GM21529 (cell line): ENCODE results near the gene PDCD1LG2.

Source experiments
- ATAC-seq: cut with Tn5 transposase; IDR thresholded peaks from one replicate; pipeline ENCODE4 v1.9.1; 2021; ENCODE audit not compliant: unreplicated experiment

PDCD1LG2 gene

DNA sequence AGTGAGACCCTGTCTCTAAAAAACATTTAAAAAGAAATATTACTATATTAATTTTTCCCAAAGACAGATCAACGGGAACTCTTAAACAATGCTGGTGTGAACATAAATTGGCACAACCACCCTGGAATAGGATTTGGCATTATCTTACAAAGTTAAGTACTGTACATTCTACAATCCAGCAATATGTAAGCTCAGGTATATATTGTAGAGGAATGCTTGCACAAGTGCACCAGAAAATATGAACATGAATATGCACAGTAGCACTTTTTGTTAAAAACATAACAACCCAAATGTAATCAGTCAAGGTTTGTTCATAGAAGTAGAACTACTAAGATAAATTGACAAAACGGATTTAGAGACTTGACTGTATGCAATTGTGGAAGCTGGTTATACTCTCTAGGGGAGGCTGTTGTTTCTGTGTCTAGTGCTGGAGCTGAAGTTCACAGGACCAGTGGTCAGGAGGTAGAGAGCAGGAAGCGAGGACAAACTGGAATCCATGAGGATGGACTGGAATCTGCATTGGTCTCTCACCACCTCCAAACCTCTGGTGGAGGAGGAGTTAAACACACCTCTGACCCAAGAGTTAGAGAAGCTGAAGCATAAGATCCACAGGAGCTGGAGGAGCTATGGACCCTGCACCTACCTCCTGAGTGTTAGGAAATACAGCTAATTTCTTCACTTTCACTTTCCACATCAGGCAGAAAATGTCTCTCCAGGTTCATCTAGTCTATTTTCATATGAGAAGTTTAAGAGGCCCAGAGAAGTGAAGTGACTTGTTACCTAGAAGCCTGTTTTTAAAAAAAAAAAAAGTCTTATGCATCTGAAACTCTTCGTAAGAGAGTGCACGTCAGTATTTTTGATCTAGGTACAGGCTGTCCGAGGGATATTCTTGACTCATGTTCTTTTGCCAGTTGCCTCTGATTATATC, 98.2 kb downstream of the PDCD1LG2 start:
- peak; percentile 69 for ATAC-seq

DNA sequence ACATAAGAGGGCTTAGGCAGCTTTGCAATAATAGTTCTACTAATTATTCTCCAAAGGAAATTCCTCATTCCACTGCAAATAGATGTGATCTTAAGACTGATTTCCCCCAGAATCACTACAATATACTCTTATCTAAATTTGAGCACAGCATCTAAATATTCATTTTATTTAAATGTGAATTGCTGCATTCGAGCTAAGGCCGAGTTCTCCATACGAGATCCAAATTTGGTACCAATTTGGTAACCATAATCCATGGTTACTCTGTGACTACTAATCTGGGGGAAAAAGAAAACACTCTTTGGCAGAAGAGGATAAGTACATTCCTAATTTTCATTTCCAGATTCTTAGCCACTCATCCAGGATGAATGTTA, 98.9 kb downstream of the PDCD1LG2 start:
- ATAC-seq = no peak

DNA sequence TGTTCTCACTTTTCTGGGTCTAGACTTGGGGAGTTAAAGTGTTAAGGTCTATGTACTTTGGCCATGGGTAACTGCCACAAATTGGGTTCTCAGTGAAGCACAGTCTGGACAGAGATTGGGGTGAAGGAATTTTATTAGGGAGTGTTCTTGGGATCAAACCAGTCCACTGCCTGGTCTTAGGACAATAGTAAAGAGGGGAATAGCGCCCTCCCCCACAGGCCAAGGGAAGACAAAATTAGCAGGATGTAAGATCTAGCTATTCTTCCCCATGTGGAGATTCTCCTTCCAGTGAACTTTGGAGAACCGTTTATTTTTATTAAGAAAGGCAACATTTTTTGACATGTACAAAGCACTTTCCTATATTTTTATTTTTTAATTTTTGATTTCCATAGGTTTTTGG, 100.2 kb downstream of the PDCD1LG2 start:
- ATAC-seq = no peak

DNA sequence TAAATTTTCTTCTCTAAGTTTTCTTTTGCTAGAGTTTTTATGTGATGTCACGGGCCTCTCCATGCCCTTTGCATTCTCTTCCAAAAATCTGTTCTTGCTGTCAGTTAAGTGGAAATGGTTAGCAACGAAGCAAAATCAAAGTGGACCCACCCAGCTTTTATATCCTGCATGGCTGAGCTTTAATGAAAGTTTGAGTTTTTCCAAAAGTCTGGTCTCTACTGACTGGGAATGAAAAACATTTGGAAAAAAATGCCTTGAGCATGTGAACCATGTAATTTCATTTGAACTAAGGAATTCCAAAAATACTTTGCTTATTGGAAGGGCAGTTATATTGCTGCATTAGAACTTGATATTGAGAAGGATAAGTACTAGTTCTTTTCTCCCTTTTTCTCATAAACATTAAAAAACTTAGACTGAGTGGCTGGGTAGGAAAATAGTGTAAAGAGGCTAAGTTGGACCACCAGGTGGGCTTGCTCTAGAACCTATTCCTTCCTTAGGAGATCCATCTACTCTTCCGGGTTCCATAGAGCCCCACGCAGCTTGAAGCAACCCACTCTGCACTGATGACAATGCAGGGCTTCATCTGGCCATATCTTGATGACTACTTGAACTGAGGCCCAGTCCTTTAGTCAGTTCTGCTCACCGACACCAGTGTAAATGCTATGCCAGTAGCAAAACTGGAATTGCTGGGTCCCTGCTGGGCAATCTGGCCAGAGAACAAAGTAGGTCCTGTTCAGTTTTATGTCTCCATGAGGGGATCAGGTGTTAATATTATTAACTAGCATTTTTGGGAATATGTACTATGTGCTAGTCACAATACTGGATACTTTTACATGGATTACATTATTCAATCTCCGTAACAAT, 101.2 kb downstream of the PDCD1LG2 start:
- ATAC-seq = no peak

DNA sequence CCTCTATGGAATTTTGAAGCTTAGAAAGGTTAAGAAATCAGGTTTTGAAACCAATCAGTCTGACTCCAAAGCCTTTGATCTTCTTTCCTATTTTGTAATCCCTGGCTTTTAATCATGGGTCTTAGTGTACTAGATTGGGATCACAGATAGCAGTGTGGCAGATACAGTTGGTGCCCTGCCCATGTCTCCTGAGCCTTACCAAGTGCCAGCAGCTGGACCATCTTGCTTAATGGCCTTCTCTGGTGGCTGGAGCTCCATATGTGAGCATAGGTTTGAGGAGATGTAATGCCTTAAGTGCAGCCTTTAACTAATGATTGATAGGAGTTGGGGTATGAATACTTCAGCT, 101.8 kb downstream of the PDCD1LG2 start:
- ATAC-seq = no peak

DNA sequence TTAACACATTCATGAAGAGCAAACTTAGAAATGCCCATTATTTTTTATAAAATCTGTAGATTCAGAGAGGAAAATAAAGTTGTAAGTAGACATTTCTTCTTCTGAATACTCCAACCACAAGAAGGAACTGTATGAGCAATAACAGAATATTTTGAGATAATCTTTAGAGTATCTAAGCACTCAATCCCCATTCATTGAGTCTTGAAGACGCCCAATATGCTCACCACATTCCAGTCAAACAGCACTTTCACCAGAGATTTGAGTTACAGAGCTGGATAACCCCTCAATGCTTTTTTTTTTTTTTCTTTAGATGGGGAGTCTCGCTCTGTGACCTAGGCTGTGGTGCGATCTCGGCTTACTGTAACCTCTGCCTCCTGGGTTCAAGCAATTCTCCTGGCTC, 103.9 kb downstream of the PDCD1LG2 start:
- ATAC-seq = no peak

DNA sequence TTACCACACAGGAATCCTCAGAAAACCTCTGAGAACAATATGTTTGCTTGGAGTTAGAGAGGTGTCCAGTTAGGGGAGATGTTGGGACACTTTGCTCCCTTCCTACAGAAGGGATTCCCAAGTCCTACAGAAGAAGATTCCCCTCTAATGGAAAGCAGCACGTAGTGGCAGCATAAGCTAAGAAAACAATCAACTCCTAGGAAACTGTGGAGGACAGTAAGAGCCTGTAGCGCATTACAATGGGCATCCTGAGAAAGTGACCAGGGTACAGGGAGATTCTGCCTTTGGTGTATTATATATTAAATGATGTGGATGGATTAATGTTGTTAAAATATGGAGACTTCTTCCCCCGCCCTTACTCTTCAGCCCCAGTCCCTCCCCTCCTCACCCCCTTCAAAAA, 104.7 kb downstream of the PDCD1LG2 start:
- ATAC-seq = no peak

DNA sequence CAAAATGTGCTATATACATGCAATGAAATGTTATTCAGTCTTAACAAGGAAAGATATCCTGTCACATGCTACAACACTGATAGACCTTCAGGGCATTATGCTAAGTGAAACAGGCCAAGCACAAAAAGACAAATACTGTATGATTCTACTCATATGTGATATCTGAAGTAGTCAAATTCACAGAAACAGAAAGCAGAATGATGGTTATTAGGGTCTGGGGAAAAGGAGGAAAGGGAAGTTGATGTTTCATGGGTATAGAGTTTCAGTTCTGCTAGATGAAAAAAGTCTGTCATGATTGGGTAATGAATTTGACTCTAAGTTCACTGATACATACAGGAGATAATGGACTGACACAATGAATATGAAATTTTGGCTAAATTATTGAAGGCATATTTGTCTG, 107.4 kb downstream of the PDCD1LG2 start:
- ATAC-seq = peak; percentile 99

DNA sequence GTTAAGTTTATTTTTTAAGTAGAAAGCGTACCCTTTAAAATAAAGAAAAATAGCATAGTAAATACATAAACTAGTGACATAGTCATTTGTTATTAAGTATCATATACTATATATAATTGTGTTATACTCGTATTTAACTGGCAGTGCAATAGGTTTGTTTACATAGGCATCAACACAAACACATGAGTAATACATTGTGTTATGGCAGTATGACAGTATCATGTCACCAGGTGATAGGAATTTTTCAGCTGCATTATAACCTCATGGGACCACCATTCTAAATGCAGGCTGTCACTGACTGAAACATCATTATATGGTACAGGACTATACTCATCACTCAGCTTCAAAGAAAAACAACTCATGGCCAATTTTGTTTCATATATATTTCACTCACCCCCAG, 110.2 kb downstream of the PDCD1LG2 start:
- ATAC-seq = no peak
